ENCODE results near the gene SMARCA2. TPM values are rescaled to one million over a fixed set of nuclear protein-coding genes. Genes with fewer than 3 reads are reported as not detected.

Gene SMARCA2
- total RNA-seq, 2 donors from 2014 or later, result 118 to 177 TPM

GRCh38 chr9:2227144-2227867 is 212.2 kb downstream of the SMARCA2 start:
- Histone ChIP-seq H3K36me3 (no peaks in the 10 kb centered on the region), H3K9me3 (no peaks in the 10 kb centered on the region), H3K27me3 (replicated peaks; ENCODE audit: insufficient read depth) (no peaks in the 10 kb centered on the region), H3K4me3 (no peak overlapping the region), H3K4me1 (ENCODE audit: control insufficient read depth in 1 of 2, low read depth in 2 of 2) (no peaks in the 10 kb centered on the region), H3K27ac (no peak overlapping the region)
- no peak for ATAC-seq (ENCODE audit: insufficient number of reproducible peaks, low FRiP score, low read depth)
- DNase-seq (ENCODE audit: low spot score), result no peak
- TF ChIP-seq CTCF (IDR thresholded peaks at IDR 0.05), result no peak

- Histone ChIP-seq H3K4me3 (no peak overlapping the region), H3K36me3 (no peaks in the 10 kb centered on the region), H3K9me3 (no peaks in the 10 kb centered on the region), H3K27ac (no peak overlapping the region), H3K27me3 (replicated peaks; ENCODE audit: insufficient read depth) (no peaks in the 10 kb centered on the region), H3K4me1 (ENCODE audit: control insufficient read depth in 1 of 2, low read depth in 2 of 2) (no peaks in the 10 kb centered on the region)
- no peak for TF ChIP-seq CTCF (IDR thresholded peaks at IDR 0.05)
- DNase-seq (ENCODE audit: low spot score) (no peak), ATAC-seq (ENCODE audit: insufficient number of reproducible peaks, low FRiP score, low read depth) (no peak)
Observed at GRCh38 chr9:2228132-2228531, 213.0 kb downstream of the SMARCA2 start.

- no peak for TF ChIP-seq CTCF (IDR thresholded peaks at IDR 0.05)
- ATAC-seq (ENCODE audit: insufficient number of reproducible peaks, low FRiP score, low read depth) (no peak), DNase-seq (ENCODE audit: low spot score) (no peak)
- Histone ChIP-seq H3K27ac (no peak overlapping the region), H3K4me3 (no peak overlapping the region), H3K9me3 (no peaks in the 10 kb centered on the region), H3K4me1 (ENCODE audit: control insufficient read depth in 1 of 2, low read depth in 2 of 2) (no peaks in the 10 kb centered on the region), H3K36me3 (no peaks in the 10 kb centered on the region), H3K27me3 (replicated peaks; ENCODE audit: insufficient read depth) (no peaks in the 10 kb centered on the region)
Observed at GRCh38 chr9:2228641-2229040, 213.5 kb downstream of the SMARCA2 start.

GRCh38 chr9:2229109-2229721 is 214.1 kb downstream of the SMARCA2 start:
- DNase-seq (ENCODE audit: low spot score), result no peak
- Histone ChIP-seq H3K36me3 (no peaks in the 10 kb centered on the region), H3K27me3 (replicated peaks; ENCODE audit: insufficient read depth) (no peaks in the 10 kb centered on the region), H3K9me3 (no peaks in the 10 kb centered on the region), H3K4me3 (no peak overlapping the region), H3K27ac (no peak overlapping the region), H3K4me1 (ENCODE audit: control insufficient read depth in 1 of 2, low read depth in 2 of 2) (no peaks in the 10 kb centered on the region)
- no peak for ATAC-seq (ENCODE audit: insufficient number of reproducible peaks, low FRiP score, low read depth)
- no peak for TF ChIP-seq CTCF (IDR thresholded peaks at IDR 0.05)

GRCh38 chr9:2230362-2230761 is 215.2 kb downstream of the SMARCA2 start:
- Histone ChIP-seq H3K27ac (no peak overlapping the region), H3K9me3 (no peaks in the 10 kb centered on the region), H3K27me3 (replicated peaks; ENCODE audit: insufficient read depth) (no peaks in the 10 kb centered on the region), H3K4me3 (no peak overlapping the region), H3K36me3 (no peaks in the 10 kb centered on the region), H3K4me1 (ENCODE audit: control insufficient read depth in 1 of 2, low read depth in 2 of 2) (no peaks in the 10 kb centered on the region)
- ATAC-seq (ENCODE audit: insufficient number of reproducible peaks, low FRiP score, low read depth) (no peak), DNase-seq (ENCODE audit: low spot score) (no peak)
- no peak for TF ChIP-seq CTCF (IDR thresholded peaks at IDR 0.05)
